K562 (cell line): ENCODE data around the gene SHISAL1. TPM values are rescaled to one million over a fixed set of nuclear protein-coding genes. Genes with fewer than 3 reads are reported as not detected.

Experiments
- ATAC-seq: fragments of 200-7000 bp; cut with Tn5 transposase; 3 replicates; pipeline ENCODE4 v1.9.1; 2020; ENCODE audit warnings: moderate library complexity
- BruUV-seq: library from RNA; stranded (reverse); fragments of 400-500 nt; replicated peaks from 2 replicates; lab custom pipeline; 2021; lab: Mats Ljungman, UMichigan
- CTCF ChIA-PET: fragments of 300-600 bp; formaldehyde crosslinking; extraction: SDS; loops from one replicate; lab custom pipeline; 2021; ENCODE audit warnings: low intra/inter-chr PET ratio; lab: Yijun Ruan, JAX
- POLR2A ChIA-PET: fragments of 300-600, 350-650 bp; sonication (Branson Sonifier 250); formaldehyde crosslinking; extraction: SDS; loops from one replicate; lab custom pipeline; 2021; ENCODE audit warnings: antibody characterized with exemption, inconsistent platforms; lab: Yijun Ruan, JAX
- DNase-seq, 4 experiments: peaks; one replicate each; pipeline versions ENCODE4 v3.0.0 to v3.0.0-alpha.2; 2011 to 2018; ENCODE audit warnings: low spot score in 3 of 4, mixed read lengths in 3 of 4; ENCODE audit errors: extremely low read depth in 1 of 4
- FAIRE-seq: peaks from 2 replicates; lab custom pipeline; 2011; peaks lifted over from hg19 to GRCh38; lab: Jason Lieb, UNC
- H2AFZ ChIP-seq: 2 replicates; pipeline ENCODE4 v1.6.0; 2011; ENCODE audit warnings: low read depth, low read length, control low read depth, inconsistent platforms
- H3K27ac ChIP-seq: fragments of 200-600 bp; 3 replicates; pipeline ENCODE4 v1.8.0; 2011; ENCODE audit warnings: low read depth, mild to moderate bottlenecking, control low read depth, inconsistent platforms, low read length, moderate library complexity, mixed read lengths; ENCODE audit errors: extremely low read depth
- H3K27me3 ChIP-seq, 2 experiments: fragments of 300-600 bp in 1 of 2; 2 replicates in 1 of 2; 3 replicates in 1 of 2; pipeline versions ENCODE4 v1.6.0 to v1.8.0; 2011; ENCODE audit warnings: inconsistent platforms in 2 of 2, low read length in 2 of 2, mild to moderate bottlenecking in 1 of 2, mixed read lengths in 1 of 2, moderate library complexity in 1 of 2; ENCODE audit not compliant: control insufficient read depth in 2 of 2, insufficient read depth in 2 of 2
- H3K36me3 ChIP-seq: fragments of 300-600 bp; 3 replicates; pipeline ENCODE4 v1.8.0; 2011; ENCODE audit warnings: mild to moderate bottlenecking, low read length, inconsistent platforms; ENCODE audit not compliant: control insufficient read depth, insufficient read depth
- H3K4me1 ChIP-seq, 2 experiments: fragments of 200-600 bp in 1 of 2; replicated peaks in 1 of 2; 2 replicates in 1 of 2; 3 replicates in 1 of 2; pipeline versions ENCODE4 v1.5.1 to v1.8.0; 2011; ENCODE audit warnings: inconsistent platforms in 2 of 2, low read length in 2 of 2, mild to moderate bottlenecking in 1 of 2, mixed read lengths in 1 of 2, moderate library complexity in 1 of 2; ENCODE audit not compliant: control insufficient read depth in 2 of 2, insufficient read depth in 2 of 2
- H3K4me2 ChIP-seq: 2 replicates; pipeline ENCODE4 v1.6.1; 2011; ENCODE audit warnings: low read length, control low read depth, inconsistent platforms, mixed read lengths; ENCODE audit not compliant: insufficient read depth
- H3K4me3 ChIP-seq: fragments of 200-600 bp; sonication (generic), shearing (Covaris generic); 2 replicates; pipeline ENCODE4 v1.5.1; 2016; ENCODE audit warnings: control low read depth, inconsistent platforms
- H3K79me2 ChIP-seq: fragments of 200-600 bp; 3 replicates; pipeline ENCODE4 v1.8.0; 2011; ENCODE audit warnings: low read length, inconsistent platforms; ENCODE audit not compliant: control insufficient read depth, insufficient read depth
- H3K9ac ChIP-seq, 2 experiments: 2 replicates each; pipeline versions ENCODE4 v1.6.0 to v1.6.1; 2011; ENCODE audit warnings: low read depth in 2 of 2, low read length in 2 of 2, control low read depth in 1 of 2, inconsistent platforms in 1 of 2, mild to moderate bottlenecking in 1 of 2, mixed read lengths in 1 of 2; ENCODE audit not compliant: insufficient read depth in 1 of 2
- H3K9me1 ChIP-seq: one replicate; pipeline ENCODE4 v1.6.0; 2011; ENCODE audit warnings: inconsistent platforms, mild to moderate bottlenecking, low read length, moderate library complexity; ENCODE audit not compliant: control insufficient read depth, insufficient read depth
- H3K9me3 ChIP-seq: replicated peaks from 2 replicates; pipeline ENCODE4 v1.5.1; 2011; ENCODE audit warnings: low read depth, low read length, inconsistent platforms; ENCODE audit not compliant: control insufficient read depth, insufficient read depth
- H4K20me1 ChIP-seq: replicated peaks from 2 replicates; pipeline ENCODE4 v1.6.1; 2011; ENCODE audit warnings: low read length, inconsistent platforms, mixed read lengths; ENCODE audit not compliant: control insufficient read depth, insufficient read depth
- CTBP1 ChIP-seq: fragments of 450-650 bp; IDR thresholded peaks from 2 replicates; pipeline ENCODE4 v1.6.1; 2016; ENCODE audit warnings: borderline replicate concordance
- KDM5B ChIP-seq: fragments of 200-600 bp; sonication (generic); IDR thresholded peaks from 2 replicates; pipeline ENCODE4 v1.6.1; 2012; ENCODE audit warnings: low read depth, mild to moderate bottlenecking, moderate library complexity, low read length, control low read depth, inconsistent platforms; ENCODE audit not compliant: insufficient replicate concordance
- NFE2 ChIP-seq: IDR thresholded peaks from 2 replicates; pipeline ENCODE4 v1.6.1; 2014; ENCODE audit warnings: antibody characterized with exemption, low read depth
- PTBP1 ChIP-seq: fragments of 200-400 bp; formaldehyde crosslinking; IDR thresholded peaks from 2 replicates; pipeline ENCODE4 v1.6.1; 2017; ENCODE audit warnings: low read depth, low read length
- STAT5A ChIP-seq: IDR thresholded peaks from 2 replicates; pipeline ENCODE4 v1.6.1; 2012; ENCODE audit warnings: low read length, inconsistent platforms, borderline replicate concordance
- WGBS: fragments of 100-300 bp; shearing (Covaris generic); methylation state at CpG from one replicate; pipeline ENCODE4 v1.1.6; 2016; ENCODE audit warnings: low coverage, mixed read lengths; ENCODE audit not compliant: insufficient coverage; ENCODE audit errors: missing lambda C conversion rate; 5-methylcytosine and 5-hydroxymethylcytosine counted together
- in situ Hi-C: fragments of 300-500 bp; cut with MboI; formaldehyde crosslinking; loops from 4 replicates; pipeline ENCODE4 v1.15.0; 2018; ENCODE audit warnings: inconsistent platforms, mixed read lengths
- intact Hi-C: fragments of 100-400 bp; cut with micrococcal nuclease; formaldehyde crosslinking; loops from 2 replicates; pipeline ENCODE4 v1.14.2; 2022
- polyA plus RNA-seq, 8 experiments: library from polyadenylated mRNA; depleted of rRNA in 4 of 8; stranded (reverse) in 5 of 8; unstranded in 3 of 8; fragments of >200 nt; fragmentation: Nextera tagmentation in 2 of 8; fragmentation: Illumina TruSeq in 1 of 8; extraction: Ambion mirVana in 2 of 8; extraction: Trizol in 1 of 8; gene quantifications; 2 replicates each; pipeline versions ENCODE4 v1.2.1 to v1.2.3, GENCODE V29; 2011 to 2014; ENCODE audit warnings: inconsistent platforms in 1 of 8, missing spikeins in 1 of 8
- total RNA-seq, 7 experiments: library from RNA; depleted of rRNA in 6 of 7; stranded (reverse); fragments of >200 nt in 6 of 7; fragmentation: Illumina TruSeq in 2 of 7; extraction: Trizol in 2 of 7; gene quantifications; 2 replicates each; pipeline versions ENCODE4 v1.2.1 to v1.2.3, GENCODE V29; 2011 to 2021; ENCODE audit warnings: low replicate concordance in 1 of 7
- TF ChIP-seq, protein P1 (sequence below): fragments of 250-450 bp; sonication (Bioruptor Pico); IDR thresholded peaks from 2 replicates; pipeline ENCODE4 v1.5.0; 2021

SHISAL1 gene
- total and polyA plus RNA-seq, 9 of the 15 experiments (the other 6 are each of a cell fraction or from before 2014, with no cell fraction given) = not detected

DNA sequence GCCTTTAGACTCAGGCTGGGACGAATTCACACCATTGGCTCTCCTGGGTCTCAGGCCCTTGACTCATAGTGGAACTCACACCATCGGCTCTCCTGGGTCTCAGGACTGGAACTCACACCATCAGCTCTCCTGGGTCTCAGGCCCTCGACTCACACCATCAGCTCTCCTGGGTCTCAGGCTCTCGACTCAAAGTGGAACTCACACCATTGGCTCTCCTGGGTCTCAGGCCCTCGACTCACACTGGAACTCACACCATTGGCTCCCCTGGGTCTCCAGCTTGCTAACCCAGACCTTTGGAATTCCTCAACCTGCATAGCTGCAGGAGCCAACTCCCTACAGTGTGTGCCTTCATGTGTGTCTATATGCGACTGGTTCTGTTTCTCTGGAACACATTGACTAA, 56.7 kb downstream of the SHISAL1 start:
- CTCF ChIA-PET = no interaction called here
- POLR2A ChIA-PET = no interaction called here
- ATAC-seq (no peak), FAIRE-seq (no peak), DNase-seq (no peak)
- H3K27me3 ChIP-seq = 0 out of 5 replicates have a peak, but pooled peaks cover 0 to 6% of the 10 kb centered on the region in 2 experiments
- no peak overlapping the region for H3K4me3 ChIP-seq
- intact Hi-C loops = no loop called here
- H4K20me1 ChIP-seq = no peaks in the 10 kb centered on the region
- BruUV-seq = no TSS peak
- H3K9me1 ChIP-seq = no peaks in the 10 kb centered on the region
- no peak overlapping the region for H3K27ac ChIP-seq
- H3K36me3 ChIP-seq = no peaks in the 10 kb centered on the region
- in situ Hi-C loops = no loop called here
- WGBS = 0% methylated on average over 2 of the region's 6 CpGs
- TF ChIP-seq PTBP1 = no peak
- H2AFZ ChIP-seq = no peak overlapping the region
- H3K4me1 ChIP-seq = no peaks in the 10 kb centered on the region
- H3K9ac ChIP-seq = no peak overlapping the region
- no peak overlapping the region for H3K4me2 ChIP-seq
- no peaks in the 10 kb centered on the region for H3K9me3 ChIP-seq
- H3K79me2 ChIP-seq = no peaks in the 10 kb centered on the region

DNA sequence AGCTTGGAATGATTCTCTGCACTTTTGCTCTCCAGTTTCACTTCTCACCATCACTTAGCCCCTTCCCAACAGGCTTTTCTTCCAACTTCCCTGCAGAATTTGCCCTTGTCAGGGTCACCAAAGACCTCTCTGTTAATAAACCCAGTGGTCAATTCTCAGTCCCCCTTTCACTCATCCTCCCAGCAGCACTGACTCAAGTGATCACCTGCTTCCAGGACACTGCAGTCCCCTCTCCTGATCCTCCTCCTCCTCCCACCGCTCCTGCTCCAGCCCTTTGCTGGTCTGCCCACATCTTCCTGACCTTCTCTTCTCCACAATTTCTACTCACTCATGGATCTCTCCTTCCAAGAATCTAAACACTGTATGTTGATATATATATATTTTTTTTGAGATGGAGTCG, 57.9 kb downstream of the SHISAL1 start:
- no peak for TF ChIP-seq CTBP1
- no peak for TF ChIP-seq NFE2
- TF ChIP-seq, protein P1, sequence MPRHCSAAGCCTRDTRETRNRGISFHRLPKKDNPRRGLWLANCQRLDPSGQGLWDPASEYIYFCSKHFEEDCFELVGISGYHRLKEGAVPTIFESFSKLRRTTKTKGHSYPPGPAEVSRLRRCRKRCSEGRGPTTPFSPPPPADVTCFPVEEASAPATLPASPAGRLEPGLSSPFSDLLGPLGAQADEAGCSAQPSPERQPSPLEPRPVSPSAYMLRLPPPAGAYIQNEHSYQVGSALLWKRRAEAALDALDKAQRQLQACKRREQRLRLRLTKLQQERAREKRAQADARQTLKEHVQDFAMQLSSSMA = no peak
- no peak for TF ChIP-seq KDM5B
- TF ChIP-seq STAT5A = no peak
- H3K9ac ChIP-seq = no peak overlapping the region
- no peaks in the 10 kb centered on the region for H3K9me1 ChIP-seq
- ATAC-seq = no peak
- FAIRE-seq = no peak
- no TSS peak for BruUV-seq
- H4K20me1 ChIP-seq = no peaks in the 10 kb centered on the region
- intact Hi-C loops (no loop called here), in situ Hi-C loops (no loop called here)
- 0% methylated on average over 2 of the region's 2 CpGs for WGBS
- no peaks in the 10 kb centered on the region for H3K4me1 ChIP-seq
- 0 out of 5 replicates have a peak, but pooled peaks cover 0 to 6% of the 10 kb centered on the region in 2 experiments for H3K27me3 ChIP-seq
- no peak overlapping the region for H3K27ac ChIP-seq
- ChIA-PET CTCF (no interaction called here), POLR2A (no interaction called here)
- H3K9me3 ChIP-seq = no peaks in the 10 kb centered on the region
- no peak overlapping the region for H3K4me3 ChIP-seq
- H3K36me3 ChIP-seq = no peaks in the 10 kb centered on the region
- no peak overlapping the region for H3K4me2 ChIP-seq
- DNase-seq = no peak
- no peak overlapping the region for H2AFZ ChIP-seq
- no peaks in the 10 kb centered on the region for H3K79me2 ChIP-seq
